Neuron (in vitro differentiated cells): ENCODE results near the gene UBE2D4.
"Not testable (repeated sequence)": the region's sequence is repeated elsewhere in the genome, so short reads cannot be mapped to it uniquely, and the experiment has no call there.

Experiments used
- H2AFZ ChIP-seq: one replicate; pipeline ENCODE4 v1.6.1; 2013; ENCODE audit warnings: low read depth, mild to moderate bottlenecking, inconsistent platforms, low read length, moderate library complexity
- H3K27me3 ChIP-seq: one replicate; pipeline ENCODE4 v1.6.1; 2013; ENCODE audit warnings: low read length; ENCODE audit not compliant: insufficient read depth
- H3K36me3 ChIP-seq: one replicate; pipeline ENCODE4 v1.6.1; 2013; ENCODE audit warnings: low read length; ENCODE audit not compliant: insufficient read depth
- H3K4me1 ChIP-seq: one replicate; pipeline ENCODE4 v1.6.1; 2013; ENCODE audit warnings: low read length; ENCODE audit not compliant: insufficient read depth
- H3K4me3 ChIP-seq: 2 replicates; pipeline ENCODE4 v1.5.1; 2013; ENCODE audit warnings: mild to moderate bottlenecking, low read length, moderate library complexity
- H3K9me3 ChIP-seq: one replicate; pipeline ENCODE4 v1.6.1; 2013; ENCODE audit warnings: low read length

Gene UBE2D4

DNA sequence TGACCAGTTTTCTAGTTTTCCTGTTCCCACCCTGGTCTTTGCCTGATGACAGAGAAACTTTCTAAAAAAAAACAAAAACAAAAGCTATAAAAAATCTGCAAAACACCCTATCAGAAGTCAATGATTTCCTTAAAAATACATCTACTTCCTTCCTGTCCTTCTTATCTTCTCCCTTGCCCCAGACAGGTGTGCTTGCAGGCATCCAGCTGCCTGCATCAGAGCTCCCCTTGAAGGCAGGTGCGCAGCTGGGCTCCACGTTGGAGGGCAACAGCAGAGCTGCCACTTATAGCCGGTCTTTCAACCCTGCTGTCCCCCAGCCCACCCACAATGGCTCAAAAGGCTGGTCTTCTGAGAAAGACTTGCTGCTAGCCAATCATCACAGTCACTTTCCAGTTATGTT lies 29.8 kb downstream of the UBE2D4 start:
- H3K4me1 ChIP-seq: no peaks in the 10 kb centered on the region
- H3K27me3 ChIP-seq: no peaks in the 10 kb centered on the region
- peaks cover 12% of the 10 kb centered on the region for H3K36me3 ChIP-seq
- H2AFZ ChIP-seq: no peak overlapping the region
- H3K4me3 ChIP-seq: no peak overlapping the region
- H3K9me3 ChIP-seq: no peaks in the 10 kb centered on the region

DNA sequence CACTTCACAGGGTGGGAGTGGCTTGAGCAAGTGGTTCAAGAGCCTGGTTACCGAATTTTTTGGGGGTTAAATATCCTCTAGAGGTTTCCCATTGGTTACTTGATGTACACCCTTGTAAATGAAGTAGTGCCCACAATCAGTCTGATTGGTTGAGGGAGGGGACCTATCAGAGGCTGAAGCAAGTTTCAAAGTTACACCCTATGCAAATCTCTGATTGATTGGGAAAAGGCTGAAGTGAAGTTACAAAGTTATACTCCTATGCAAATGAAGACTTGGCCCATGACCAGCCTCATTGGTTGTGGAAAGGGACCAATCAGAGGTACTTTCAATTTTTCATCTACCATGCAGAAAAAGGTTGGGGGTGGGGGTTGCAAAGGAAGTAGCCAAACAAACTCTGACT lies 34.7 kb downstream of the UBE2D4 start:
- Histone ChIP-seq H3K36me3 (no peaks in the 10 kb centered on the region), H2AFZ (no peak overlapping the region), H3K4me1 (no peaks in the 10 kb centered on the region), H3K27me3 (no peaks in the 10 kb centered on the region), H3K9me3 (no peaks in the 10 kb centered on the region), H3K4me3 (no peak overlapping the region)

DNA sequence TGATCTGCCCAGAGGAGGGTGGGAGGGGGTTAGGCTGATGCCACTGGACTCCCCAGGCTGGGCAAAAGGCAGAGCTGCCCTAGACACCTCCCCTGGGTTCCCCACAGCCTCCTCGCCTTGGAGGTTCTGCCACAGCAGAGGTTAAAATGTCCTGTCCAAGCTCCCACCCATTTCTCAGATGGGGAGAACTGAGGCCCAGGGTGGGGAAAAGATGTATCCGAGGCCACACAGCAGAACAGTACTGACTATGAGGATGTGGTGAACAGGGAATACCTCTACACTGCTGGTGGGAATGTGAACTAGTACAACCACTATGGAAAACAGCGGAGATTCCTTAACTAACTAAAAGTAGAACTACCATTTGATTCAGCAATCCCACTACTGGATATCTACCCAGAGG lies 40.2 kb downstream of the UBE2D4 start:
- not testable (repeated sequence) for H3K36me3 ChIP-seq, H3K27me3 ChIP-seq, H3K4me3 ChIP-seq, H3K9me3 ChIP-seq, H3K4me1 ChIP-seq, H2AFZ ChIP-seq

DNA sequence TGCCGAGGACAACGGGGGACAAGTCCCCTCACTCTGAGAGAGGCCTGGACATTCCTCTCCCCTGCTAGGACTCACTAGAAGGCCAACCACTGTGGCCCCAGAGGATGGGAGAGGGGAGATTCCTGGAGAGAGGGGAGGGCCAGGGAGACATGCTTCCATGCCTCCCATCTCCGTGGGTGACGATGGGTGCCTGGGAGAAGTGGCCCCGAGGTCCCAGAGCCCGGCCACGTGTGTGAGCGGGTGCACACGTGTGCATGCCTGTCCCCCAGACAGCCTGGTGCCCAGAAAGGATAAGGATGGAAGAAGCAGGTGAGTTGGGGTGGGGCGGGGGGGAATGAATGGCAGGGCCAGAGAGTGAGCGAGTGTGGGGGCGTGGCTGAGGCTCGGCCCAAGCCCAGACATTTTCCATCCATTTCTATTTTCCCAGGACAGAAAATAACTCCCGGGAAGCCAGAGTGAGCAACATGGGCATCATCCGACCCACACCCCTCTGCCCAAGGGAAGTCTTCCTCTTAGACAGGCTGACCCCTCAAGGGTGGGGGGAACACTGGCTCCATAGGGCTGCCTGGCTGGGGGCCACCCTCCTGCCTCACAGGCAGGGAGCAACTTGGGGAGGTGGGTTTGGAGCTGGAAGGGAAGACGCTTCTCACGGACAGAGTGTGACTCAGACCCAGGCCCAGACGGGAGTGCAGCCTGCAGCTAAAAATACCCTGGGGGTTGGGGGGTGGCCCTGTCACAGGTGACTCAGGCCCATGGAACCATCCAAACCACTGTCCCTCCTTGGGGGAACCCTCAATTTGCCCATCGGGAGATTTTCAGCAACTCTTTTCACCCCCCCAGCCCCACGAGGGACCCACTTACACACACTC lies 42.2 kb downstream of the UBE2D4 start:
- not testable (repeated sequence) for H3K36me3 ChIP-seq, H3K27me3 ChIP-seq, H2AFZ ChIP-seq, H3K4me1 ChIP-seq, H3K4me3 ChIP-seq, H3K9me3 ChIP-seq

DNA sequence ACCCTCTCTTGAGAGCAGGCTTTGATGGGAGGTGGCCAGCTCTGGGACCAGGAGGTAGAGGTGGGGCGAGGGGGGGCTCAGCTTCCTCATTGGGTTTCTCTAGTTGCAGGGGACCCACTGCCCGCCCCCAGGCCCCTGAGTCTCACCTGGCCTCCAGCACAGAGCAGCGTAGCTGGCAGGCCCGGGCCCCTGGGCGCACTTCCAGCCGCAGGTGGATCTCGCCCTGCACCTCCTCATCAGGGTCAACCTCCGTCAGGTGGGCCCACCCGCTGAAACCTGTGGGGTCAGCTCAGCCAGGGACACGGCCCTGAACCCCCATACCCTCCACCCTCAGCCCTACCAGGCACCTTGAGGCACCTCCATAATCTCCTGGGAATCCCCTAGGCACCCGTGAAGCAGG lies 43.4 kb downstream of the UBE2D4 start:
- H3K9me3 ChIP-seq, H2AFZ ChIP-seq, H3K4me3 ChIP-seq, H3K27me3 ChIP-seq, H3K36me3 ChIP-seq, H3K4me1 ChIP-seq: not testable (repeated sequence)

DNA sequence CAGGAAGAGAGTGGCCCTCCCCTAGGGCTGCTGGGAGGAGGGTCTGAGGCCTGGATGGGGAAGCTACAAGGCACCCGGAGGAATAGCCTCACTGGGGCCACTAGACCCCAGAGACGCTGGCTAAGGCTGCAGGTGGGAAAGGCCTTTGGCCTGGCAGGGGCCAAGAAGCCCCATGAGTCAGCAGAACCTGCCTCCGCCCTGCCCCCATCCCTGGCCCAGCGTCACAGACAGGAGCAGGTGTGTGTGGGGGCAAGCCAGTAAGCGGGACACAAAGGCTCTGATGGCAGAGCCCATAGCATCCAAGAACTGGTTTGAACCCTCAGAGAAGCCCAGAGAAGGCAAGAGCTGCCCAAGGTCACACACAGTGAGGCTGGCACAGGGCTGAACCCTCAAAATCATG lies 44.5 kb downstream of the UBE2D4 start:
- H3K4me1 ChIP-seq, H3K4me3 ChIP-seq, H3K9me3 ChIP-seq, H3K36me3 ChIP-seq, H2AFZ ChIP-seq, H3K27me3 ChIP-seq: not testable (repeated sequence)

DNA sequence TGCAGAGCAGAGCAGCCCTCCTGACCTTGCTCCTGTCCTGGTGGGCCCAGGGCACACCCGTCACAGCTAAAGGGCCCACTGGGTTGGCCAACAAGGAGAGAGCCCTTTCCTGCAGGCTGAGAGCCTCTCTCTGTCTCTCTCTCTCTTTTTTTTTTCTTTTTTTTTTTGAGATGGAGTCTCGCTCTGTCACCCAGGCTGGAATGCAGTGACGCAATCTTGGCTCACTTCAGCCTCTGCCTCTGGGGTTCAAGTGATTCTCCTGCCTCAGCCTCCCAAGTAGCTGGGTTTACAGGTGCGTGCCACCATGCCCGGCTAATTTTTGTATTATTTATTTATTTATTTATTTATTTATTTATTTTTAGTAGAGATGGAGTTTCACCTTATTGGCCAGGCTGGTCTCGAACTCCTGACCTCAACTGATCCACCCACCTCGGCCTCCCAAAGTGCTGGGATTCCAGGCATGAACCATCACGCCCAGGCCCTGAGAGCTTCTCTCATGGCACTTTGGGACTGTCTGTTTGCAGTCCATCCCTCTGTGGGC lies 47.9 kb downstream of the UBE2D4 start:
- H3K9me3 ChIP-seq, H3K27me3 ChIP-seq, H2AFZ ChIP-seq, H3K4me1 ChIP-seq, H3K36me3 ChIP-seq, H3K4me3 ChIP-seq: not testable (repeated sequence)

DNA sequence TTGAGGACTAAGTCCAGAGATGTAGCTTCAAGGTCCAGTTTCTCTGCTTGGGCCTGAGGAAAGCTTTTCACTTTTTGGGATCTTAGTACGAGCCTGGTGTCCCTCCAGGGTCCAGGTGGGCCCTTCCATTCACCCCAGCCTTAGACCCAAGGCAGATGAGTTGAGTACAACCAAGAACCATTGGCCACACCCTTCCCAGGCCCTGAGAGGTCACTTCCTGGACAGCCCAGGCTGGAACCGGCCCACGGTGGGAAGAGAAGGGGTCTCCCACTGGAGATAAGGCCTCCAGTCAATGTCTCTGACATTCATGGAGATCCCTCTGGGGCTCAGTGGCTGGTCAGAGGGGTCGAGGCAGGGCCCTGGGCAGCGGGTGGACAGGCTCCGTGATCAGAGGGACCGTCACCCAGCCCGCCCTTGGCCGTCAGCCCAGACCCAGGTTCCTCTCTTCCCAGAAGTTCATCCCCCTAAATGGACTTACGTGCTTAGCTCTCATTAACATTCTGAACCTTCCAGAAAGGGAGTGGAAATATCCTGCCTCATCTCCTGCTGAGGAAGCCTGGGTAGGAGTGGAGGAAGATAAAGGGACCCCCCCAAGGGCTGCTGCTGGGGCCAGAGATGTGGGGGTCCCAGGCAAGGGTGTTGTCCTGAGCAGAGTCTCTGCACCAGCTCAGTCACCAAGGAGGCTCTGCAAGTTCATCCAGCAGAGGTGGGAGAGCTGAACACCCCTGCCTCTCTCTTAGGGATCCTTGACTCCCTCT lies 48.7 kb downstream of the UBE2D4 start:
- H2AFZ ChIP-seq, H3K36me3 ChIP-seq, H3K27me3 ChIP-seq, H3K4me3 ChIP-seq, H3K4me1 ChIP-seq, H3K9me3 ChIP-seq: not testable (repeated sequence)

DNA sequence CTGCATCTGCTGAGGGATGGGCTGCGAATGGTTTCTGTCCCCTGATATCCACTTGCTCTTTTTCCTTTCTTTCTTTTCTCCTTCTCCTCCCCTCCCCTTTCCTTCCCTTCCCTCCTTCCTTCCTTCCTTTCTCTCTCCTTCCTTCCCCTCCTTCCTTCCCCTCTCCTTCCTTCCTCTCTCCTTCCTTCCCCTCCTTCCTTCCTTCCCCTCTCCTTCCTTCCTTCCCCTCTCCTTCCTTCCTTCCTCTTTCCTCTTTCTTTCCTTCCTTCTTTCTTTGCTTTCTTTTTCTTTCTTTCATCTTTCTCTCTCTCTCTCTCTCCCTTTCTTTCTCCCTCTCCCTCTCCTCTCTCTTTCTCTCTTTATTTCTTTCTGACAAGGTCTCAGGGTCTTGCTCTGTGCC lies 51.3 kb downstream of the UBE2D4 start:
- H3K4me1 ChIP-seq: no peaks in the 10 kb centered on the region
- no peak overlapping the region for H3K4me3 ChIP-seq
- no peaks in the 10 kb centered on the region for H3K27me3 ChIP-seq
- no peaks in the 10 kb centered on the region for H3K9me3 ChIP-seq
- no peaks in the 10 kb centered on the region for H3K36me3 ChIP-seq
- H2AFZ ChIP-seq: no peak overlapping the region

DNA sequence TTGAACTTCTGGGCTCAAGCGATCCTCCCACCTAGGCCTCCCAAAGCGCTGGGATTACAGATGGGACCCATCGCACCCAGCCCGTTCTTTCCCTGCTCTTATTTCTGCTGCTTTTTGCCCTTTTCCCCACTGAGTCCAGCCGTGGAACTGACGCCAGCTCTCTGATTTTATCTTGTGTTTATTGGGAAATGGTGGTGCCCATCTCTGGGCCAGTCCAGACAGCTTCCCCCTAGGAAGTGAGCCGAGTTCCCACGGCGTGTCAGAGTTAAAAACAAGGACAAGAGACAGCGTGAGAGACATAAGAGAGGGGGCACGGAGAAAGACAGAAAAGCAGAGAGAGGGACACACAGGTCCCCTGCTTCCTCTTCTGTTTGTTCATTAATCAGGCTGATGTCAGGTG lies 51.9 kb downstream of the UBE2D4 start:
- H3K4me3 ChIP-seq, H3K36me3 ChIP-seq, H3K27me3 ChIP-seq, H3K9me3 ChIP-seq, H2AFZ ChIP-seq, H3K4me1 ChIP-seq: not testable (repeated sequence)

DNA sequence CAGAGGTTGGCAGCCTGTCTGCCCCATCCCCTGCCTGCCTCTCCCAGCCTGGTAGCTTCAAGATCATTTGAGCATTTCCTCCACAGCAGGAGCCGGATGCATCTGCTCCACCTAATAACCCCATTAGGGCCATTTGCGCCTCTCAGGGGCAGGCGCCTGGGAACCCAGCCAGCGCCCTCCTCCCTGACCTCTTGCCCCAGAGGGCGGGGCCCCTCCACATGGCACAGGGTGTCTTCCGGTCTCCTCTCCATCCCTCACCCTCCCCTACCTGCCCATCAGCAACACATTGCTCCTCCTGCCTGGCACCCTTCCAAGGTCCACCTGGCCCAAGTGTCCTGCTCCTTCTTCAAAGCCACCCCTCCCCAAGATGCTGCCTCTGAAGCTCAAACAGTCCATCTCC lies 56.6 kb downstream of the UBE2D4 start:
- not testable (repeated sequence) for H3K9me3 ChIP-seq, H3K27me3 ChIP-seq, H3K4me1 ChIP-seq, H2AFZ ChIP-seq, H3K4me3 ChIP-seq, H3K36me3 ChIP-seq

DNA sequence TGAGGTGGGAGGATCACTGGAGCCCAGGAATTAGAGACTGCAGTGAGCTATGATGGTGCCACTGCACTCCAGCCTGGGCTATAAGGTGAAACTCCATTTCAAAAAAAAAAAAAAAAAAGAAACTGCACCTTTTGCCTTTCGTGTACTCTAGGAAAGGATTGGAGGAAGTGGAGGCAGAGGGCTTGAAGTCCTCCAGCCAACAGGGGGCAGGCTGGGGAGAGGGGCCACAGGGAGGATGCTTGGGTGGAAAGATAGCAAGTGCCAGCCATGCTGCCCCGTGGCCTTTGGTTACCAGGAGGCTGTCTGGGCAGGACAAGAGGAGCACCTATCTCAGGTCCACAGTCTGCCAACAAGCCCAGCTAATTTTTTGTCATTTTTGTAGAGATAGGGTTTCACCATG lies 57.5 kb downstream of the UBE2D4 start:
- H2AFZ ChIP-seq, H3K4me3 ChIP-seq, H3K4me1 ChIP-seq, H3K36me3 ChIP-seq, H3K9me3 ChIP-seq, H3K27me3 ChIP-seq: not testable (repeated sequence)

DNA sequence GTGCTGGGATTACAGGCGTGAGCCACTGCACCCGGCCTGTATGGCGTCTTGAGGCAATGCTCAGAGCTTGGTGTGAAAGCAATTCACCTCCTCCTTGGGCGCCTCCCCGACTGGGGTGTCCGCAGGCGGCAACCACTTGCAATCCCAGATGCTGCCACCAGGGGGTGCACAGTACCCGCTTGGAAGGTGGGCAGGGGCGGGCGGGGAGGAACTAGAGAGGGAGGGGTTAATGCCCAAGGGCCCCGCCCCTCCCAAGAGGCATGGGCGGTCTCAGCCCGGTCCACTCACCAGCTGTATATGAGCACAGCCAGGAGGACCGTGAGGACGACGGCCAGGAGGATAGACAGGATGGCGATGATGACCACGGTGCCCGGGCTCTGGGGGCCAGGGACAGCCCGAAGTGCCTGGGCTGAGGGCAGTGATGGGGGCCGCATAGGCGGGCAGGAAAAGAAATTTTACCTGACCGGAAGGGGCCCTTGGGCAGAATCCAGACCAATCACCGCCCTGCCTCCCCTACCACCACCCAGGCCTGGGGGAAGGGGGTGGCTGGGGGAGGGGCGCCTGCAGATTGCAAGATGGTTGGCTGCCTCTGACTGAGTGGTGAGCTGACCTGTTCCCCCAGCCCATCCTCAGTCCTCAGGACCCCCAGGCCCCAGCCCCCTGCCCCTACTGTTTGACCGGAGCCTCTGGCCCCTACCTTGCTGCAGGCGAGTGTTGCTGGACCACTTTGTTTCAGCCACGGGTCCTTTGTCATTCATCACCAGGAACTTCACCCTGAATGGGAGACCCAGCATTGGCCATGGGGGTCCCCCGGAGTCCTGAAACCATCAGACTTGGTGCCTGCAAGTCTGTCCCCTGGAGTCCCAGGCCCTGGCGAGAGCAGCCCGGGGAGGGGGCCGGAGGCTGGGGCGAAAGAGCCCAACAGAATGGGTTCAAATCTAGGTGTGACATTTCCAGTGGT lies 59.9 kb downstream of the UBE2D4 start:
- H3K9me3 ChIP-seq, H2AFZ ChIP-seq, H3K4me1 ChIP-seq, H3K27me3 ChIP-seq, H3K4me3 ChIP-seq, H3K36me3 ChIP-seq: not testable (repeated sequence)
